Activated T-helper 1 cell treated with Interleukin-2 at 50 U/mL for 16 hours (primary cell): Measurements from ENCODE around the gene ADCY6.

Experiments used
- DNase-seq: peaks from one replicate; pipeline ENCODE4 v3.0.0-alpha.2; 2020; ENCODE audit warnings: low read depth

ADCY6 gene

DNA sequence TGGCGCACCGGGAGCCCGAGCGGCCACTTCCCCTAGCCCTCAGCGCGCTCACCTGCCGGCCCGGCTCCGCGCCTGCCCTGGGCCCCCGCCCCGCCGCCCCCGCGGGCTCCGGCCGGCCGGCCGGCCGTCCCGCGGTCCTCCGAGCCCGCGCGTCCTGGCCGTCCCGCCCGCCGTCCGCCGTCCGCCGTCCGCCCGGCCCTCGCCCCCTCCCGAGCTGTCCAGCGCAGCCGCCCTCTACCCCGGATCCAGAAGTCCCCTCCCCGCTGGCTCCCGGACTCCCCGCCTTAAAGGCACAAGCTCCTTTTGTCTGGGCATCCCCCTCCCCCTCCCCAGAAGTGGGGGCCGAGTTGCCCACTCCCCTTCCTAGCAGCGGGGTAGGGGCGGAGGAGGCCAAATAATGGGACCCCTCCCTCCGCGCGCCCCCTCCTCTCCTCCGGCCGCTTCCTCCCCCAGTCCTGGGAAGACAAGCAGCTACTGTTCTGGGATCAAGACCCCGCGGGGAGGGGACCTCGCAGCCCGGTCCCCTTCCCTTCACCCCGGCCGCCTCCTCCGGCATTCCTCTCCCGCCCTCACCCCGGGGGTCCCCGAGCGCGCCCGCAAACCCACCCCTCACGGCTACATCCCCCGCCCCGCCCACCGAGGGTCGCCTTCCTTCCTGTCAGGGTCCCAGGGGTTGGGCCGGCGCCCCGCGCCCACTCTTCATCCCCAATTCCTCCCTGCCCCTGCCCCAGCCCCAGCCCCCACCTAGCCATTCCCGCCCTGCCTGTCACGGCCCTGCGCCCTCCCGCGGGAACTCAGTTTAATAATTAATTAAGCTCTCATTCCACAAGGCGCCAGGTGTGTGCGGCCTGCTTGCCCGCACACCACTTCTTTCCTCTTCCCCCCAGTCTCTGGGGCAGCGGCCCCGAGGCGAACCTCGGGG is at the start of gene ADCY6:
TSS of gene ADCY6 (minus strand) at position 236 of the 922 bp plus-strand sequence. CDS start 5,655 bp downstream, outside the sequence.
- no peak for DNase-seq

DNA sequence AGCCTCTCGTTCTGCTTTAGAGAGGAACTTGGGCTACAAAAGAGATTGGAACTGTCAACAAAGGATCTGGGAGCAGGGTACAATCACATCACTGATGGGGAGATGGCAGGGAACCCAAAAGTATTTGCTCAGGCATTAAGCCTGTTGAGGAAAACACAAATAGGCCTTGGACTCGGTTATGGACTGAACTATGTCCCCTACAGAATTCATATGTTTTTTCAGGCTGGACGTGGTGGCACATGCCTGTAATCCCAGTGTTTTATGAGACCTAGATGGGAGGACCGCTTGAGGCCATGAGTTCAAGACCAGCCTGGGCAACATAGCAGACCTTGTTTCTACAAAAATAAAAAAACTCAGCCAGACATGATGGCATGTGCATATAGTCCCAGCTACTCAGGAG is 49.2 kb upstream of the ADCY6 start:
- no peak for DNase-seq

DNA sequence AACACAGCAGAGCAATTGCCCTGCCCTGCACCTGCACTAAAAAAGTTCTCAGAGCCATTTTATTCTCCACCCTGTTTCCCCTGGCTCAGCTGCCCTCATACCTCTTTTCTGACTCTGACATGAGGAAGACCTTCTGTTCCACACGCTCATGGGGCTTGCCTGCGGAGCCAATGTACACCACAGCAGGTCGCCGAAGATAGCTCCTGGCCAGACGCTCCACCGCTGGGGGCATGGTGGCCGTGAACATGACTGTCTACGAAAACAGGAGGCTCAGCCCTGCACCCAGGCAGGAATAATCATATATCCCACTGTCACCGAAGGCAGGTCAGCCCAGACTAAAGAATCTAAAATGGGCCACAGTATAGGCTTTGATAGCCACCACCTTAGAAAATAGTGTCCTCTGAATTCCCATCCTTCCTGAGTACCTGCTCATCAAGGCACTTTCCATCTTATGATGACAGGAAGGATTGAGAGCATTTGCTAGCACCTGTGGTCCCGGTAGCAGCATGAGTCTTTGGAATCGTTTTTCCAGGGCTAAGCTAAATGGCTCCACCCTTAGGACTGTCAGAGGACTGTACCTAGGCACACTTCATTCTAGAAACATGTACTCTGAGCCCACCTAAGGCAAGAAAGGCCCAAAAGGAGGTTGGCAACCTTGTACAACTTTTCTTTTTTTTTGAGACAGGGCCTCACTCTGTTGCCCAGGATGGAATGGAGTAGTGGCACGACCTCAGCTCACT is 43.6 kb upstream of the ADCY6 start:
- no peak for DNase-seq

DNA sequence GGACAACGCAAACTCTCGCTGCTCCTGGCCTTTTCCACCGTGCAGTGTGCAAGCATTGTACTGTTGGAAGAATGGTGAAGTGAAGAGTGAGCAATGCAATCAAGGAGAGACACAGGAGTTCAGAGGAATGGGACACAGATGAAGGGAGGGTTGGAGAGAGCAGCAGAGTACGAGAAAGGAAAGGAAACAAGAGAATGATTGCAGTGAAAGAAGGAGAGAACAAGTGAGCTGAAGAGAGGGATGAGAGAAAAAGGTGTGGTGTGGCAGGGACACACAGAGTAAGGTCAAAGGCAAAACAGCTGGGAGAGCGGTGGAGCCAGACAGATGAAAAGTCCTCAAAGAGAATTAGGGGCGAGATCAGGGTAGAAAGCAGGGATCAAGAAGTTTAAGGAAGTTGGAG is 42.4 kb upstream of the ADCY6 start:
- no peak for DNase-seq

DNA sequence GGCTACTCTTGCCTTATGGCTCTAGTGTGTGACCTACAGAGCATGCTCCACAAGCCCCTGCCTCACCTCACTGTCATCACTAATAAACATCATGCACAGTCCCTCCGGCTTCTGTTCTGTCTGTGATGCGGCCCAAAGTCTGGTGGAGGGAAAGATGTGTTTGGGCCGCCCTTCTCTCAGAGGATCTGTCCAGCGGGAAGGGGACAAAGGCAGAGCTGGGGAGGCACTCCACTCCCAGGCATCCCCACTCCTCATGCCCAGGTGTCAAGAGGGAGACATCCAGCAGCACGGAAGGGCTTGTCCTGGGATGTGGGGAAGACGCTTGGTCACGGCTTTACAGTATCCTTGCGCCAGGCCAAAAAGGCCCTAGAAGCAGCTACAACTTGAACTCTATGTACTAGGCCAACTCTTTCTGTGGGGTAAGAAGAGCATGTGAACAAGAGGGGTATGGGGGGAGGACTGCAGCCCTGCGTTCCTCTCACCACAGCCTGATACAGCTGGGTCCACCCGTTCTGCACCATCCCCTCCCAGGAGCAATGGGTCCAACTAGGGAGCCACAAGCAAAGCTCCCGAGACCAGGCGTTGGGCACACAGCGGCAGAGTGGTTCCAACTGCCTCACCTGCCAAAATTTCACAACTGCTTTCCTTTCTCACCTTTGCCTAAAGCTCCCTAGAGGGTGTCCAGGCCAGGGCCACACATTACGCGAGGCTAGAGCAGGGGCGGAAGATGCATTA is 40.1 kb upstream of the ADCY6 start:
- no peak for DNase-seq

DNA sequence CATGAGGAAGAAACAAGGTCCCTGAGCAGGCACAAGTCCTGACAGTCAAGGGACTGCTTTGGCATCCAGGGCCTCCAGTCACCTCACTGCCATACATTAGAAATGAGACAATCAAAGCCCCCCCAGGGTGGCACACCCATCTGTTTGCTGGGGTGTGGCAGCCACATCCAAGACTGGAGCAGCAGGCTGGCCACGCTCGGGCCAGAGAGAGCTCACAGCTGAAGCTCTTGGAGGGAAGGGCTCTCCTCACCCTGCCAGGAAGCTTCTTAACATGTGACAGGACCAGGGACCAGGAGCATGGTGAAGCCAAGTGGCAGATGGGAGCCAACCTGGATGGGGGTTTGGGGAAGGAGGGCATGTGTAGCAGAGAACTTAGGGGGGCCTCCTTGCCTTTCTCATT is 39.4 kb upstream of the ADCY6 start:
- no peak for DNase-seq

DNA sequence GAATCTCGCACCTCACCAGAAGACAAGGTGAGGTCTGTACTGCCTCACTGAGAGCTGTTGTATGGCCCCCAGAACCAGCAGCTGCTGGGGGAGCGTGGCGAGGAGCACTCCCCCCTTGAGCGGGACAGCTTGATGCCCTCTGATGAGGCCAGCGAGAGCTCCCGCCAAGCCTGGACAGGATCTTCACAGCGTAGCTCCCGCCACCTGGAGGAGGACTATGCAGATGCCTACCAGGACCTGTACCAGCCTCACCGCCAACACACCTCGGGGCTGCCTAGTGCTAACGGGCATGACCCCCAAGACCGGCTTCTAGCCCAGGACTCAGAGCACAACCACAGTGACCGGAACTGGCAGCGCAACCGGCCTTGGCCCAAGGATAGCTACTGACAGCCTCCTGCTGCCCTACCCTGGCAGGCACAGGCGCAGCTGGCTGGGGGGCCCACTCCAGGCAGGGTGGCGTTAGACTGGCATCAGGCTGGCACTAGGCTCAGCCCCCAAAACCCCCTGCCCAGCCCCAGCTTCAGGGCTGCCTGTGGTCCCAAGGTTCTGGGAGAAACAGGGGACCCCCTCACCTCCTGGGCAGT is 38.7 kb upstream of the ADCY6 start:
- DNase-seq, result no peak

DNA sequence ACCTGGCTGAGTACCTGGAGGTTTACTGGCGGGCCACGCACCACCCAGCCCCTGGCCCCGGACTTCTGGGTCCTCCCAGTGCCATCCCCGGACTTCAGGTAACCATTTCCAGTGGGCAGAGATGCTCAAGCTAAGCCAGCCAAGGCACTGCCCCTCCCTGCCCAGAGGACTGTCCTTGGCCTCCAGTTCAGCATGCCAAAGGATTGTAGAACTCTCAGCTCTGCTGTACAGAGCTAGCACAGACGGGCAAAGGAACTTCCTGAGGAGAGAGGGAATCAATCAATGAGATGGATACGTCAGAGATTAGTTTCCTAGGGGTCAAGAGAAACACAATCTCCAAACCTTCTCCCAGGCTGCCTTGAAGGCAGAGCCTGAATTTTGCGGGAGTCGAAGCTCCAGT is 38.1 kb upstream of the ADCY6 start:
- no peak for DNase-seq

DNA sequence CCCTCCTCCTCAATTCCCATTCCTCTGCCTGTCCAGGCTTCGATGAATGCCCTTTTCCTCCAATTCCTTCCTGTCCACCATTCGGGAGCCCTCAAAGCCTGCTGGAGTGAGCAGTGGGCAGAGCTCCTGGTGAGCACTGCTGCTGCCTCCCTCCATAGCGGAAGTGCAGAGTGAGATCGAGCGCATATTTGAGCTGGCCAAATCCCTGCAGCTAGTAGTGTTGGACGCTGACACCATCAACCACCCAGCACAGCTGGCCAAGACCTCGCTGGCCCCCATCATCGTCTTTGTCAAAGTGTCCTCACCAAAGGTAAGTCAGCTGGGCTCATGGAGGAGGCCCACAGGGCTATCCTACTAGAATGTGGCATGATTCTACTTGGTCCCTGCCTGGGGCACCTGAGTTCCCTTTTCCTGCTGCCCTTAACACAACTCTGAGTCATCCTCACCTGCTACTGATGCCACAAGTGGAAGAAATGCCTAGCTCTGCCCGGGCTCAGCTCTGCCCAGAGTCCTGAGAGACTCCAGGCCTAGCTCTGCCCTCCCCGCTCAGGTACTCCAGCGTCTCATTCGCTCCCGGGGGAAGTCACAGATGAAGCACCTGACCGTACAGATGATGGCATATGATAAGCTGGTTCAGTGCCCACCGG is 37.4 kb upstream of the ADCY6 start:
- DNase-seq, result no peak

DNA sequence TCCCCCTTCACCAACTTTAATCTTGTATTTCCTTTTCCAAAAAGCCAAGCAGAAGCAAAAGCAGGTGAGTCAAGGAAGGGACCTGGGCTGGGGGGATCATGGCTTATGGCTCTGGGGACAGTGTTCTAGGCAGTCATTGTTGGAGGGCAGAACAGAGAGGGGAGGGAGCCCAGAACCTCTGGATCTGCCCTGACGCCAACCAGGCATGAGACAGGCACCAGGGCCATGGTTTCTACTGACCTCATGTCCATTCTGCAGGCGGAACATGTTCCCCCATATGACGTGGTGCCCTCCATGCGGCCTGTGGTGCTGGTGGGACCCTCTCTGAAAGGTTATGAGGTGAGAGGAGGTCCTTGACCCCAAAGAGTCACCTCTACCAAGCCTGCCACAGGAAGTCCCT is 36.0 kb upstream of the ADCY6 start:
- DNase-seq, result no peak

DNA sequence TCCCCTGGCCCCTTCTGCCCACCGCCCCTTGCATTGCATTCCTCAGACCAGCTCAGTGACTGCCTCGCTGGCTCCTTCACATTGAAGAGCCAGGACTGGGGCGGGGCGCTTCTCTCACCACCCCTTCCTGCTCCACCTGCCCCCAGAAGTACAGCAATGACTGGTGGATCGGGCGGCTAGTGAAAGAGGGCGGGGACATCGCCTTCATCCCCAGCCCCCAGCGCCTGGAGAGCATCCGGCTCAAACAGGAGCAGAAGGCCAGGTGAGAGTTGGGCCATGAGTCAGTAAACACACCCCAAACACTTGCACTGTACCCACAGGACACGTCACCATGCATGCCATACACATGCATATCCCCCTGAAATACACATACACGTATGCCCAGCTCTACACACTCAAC is 35.2 kb upstream of the ADCY6 start:
- DNase-seq, result no peak

DNA sequence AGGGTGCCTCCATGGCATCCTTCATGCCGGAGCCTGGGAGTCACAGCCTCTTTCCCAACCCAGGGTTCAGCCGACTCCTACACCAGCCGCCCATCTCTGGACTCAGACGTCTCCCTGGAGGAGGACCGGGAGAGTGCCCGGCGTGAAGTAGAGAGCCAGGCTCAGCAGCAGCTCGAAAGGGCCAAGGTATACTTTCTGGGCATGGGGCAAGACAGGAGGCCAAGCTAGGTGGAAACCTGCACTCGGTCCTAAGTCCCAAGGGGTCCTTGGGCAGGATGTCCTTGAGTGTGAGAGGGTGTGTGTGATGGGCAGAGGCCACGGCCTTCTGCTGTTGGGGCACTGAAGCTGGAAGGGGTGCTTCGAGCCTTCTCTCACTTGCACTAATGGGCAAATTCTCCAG is 34.4 kb upstream of the ADCY6 start:
- DNase-seq, result no peak

DNA sequence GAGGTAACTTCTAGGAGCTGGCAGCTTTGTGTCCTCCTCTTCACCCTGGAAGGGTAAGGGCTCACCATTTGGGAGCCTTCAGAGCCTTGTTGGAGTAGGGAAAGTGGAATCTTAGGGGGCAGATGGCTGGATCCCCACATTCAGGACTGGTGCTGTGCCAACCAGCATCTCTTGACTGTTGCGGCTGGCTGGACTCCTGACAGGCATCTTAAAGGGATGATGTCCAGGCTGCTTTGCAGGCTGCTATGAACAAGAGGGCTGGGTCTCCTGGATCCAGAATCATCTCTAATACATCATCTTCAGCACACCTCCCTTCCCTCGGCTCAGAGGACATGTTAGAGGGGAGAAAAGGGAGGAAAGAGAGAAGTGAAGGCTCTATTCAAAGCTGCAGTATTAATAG is 33.8 kb upstream of the ADCY6 start:
- no peak for DNase-seq

DNA sequence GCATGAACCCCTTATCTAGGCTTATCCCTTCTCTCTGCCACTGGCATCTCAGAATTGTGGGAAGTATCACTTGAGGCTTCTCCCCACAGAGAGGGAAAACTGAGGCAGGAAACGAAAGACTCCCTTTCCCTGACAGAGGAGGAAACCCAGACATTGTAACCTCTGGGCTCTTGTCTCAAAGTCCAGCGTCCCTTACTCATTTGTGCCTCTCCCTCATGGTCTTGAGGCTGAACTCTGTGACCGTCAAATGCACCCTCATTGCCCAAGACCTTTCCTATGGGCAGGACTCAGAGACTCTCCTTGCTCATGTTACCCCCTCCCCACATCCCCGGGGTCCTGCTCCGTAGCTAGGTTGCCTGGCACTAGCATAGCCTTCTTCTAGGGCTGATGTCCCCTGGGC is 33.2 kb upstream of the ADCY6 start:
- DNase-seq, result no peak

DNA sequence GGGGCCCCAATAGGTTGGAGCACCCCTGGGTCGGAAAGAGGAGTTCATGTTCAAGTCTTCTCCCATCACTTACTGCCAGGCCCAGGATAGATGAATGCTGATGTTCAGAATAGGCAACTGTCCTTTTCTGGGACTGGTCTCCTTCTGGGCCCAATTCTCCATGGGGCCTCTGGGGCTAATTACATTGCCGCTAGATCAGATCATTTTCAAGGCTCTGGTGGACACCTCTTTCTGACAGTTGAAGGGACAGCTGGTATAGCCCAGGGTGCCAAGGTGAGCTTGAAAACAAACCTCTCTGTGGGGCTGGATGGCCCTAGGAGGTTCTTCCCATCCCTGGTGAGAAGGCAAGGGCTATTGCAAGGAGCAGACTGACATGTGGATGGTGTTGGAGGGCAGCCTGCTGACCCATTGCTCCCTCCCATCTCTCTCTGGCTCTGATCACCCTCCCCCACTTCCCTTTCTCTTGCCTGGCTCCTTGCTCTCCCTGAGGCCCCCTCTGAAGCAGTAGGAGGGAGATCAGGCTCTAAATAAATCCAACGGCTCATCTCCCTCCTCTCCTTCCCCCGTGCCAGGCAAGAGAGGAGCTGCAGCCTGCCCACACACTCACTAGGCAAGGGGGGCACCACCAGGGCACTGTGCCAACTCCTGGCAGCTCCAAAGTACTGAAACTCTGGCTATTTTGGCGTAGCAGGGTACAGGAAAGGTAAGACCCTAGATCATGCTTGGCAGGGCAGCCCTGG is 31.3 kb upstream of the ADCY6 start:
- DNase-seq, result no peak

DNA sequence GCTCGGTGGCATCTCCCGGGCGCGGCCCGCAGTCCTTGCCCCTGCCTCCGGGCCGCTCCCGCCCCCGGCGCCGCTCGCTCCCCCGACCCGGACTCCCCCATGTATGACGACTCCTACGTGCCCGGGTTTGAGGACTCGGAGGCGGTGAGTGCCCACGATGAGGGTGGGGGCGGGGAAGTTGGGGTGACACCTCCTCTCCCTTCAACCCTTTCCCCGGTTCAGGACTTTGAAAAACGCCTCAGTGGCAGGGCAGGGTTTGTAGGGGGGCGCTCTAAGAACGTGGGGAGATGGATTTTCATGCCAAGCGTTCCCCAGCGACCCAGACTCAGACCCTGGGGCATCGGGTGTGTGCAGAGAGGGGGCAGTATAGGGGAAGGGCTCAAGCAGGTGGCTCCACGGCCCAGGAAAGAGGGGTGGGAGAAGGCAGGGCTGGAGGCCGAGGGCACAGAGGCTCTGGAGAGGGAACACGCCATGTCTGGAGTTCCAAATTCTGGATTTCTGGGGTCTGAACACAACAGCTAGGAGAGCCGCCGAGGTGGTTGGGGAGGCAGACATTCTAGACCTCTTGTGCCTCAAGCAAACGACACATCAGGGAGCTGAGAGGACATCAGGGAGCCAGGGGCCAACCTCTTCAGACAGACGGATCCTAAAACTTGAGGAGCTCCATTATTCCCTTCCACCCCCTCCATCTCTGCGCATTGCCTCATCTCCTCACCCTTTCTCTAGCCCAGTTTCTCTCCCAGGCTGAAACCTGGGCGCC is 30.1 kb upstream of the ADCY6 start:
- no peak for DNase-seq

DNA sequence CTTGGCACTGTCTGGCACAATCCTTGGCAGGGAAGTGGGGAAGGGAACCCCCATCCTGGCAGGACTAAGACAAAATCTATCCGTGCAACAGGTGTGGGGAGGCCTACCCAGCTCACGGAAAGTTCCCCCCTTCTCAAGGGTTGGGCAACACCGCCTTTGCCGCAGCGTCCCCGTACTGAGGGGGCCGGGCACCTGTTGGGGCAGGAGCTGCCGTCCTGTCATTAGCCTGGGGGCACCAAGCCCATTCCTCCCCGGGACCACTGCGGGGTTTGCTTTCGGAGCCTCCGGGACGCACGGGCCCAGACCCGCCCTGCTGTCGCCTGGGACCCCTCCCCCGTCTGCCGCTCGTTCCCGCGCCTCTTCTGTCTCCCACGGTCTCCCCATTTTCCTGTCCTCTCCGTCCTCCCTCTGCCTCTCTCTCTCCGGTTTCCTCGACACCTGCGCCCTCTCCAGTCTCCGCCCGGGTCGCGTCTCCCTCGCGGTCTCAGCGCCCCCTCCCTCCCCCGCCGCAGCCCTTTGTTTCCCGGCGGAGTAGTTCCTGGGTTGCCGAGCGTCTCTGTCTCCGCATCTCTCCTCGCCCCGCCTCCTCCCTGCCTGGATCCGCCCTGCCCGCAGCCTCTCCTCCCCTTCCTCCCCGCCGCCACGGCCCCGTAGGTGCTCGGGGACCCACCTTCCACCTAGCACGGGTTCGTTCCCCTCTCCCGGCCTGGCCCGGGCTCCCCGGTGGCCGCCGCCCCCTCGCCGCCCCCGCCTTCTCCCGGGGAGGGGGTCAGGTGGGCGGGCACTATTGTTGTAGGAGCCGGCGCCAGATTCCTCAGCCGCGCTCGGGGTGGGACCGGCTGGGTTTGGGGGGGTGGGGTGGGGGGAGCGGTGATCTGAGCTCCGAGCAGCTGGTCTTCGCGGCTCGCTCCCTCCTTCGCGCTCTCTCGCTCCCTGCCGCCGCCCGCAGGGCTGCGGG is 29.3 kb upstream of the ADCY6 start, which contains the start of gene CACNB3:
TSS of gene CACNB3 (plus strand) at position 624 of the 958 bp plus-strand sequence. CDS start 434 bp downstream, outside the sequence.
- peak; percentile 67 for DNase-seq

DNA sequence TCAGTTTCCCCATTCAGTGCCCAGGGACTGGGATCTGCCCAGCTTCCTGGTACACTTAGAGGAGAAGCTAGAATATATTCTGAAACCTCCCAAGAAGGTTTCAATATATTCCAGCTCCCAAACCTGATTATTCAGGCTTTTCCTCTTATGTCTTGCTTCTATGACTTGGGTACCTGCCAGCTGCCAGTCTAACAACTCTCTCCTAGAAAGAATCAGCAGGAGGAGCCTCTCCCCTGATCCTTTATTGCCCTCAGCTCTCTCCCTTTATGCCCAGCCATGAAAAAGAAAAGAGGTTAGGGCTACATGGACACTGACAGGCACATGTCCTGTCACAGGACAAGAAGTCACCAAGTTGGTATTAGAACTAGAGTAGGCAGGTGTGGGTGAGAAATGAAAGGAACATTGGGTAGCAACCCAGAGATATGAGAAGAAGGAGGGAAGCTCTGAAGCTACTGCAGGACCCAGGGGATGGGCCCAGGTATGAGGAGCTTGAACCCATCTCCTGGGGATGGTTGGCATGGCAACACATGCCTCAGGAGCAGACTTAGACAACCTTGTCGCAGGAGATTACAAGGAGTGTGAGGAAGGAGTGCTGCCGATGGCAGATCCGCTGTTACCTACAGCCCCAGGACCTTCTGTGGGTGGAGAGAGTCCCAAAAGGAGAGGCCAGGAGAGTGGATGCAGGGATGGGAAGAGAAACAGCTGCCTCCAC is 27.4 kb upstream of the ADCY6 start:
- DNase-seq, result no peak
